SH-SY5Y (cell line): Measurements from ENCODE around the gene ERICH4.

ENCODE experiments used
- GATA2 ChIP-seq: IDR thresholded peaks from 2 replicates; pipeline ENCODE4 v1.6.1; 2011; ENCODE audit warnings: mild to moderate bottlenecking, low read depth, low read length
- GATA3 ChIP-seq: IDR thresholded peaks from 2 replicates; pipeline ENCODE4 v1.6.1; 2011; ENCODE audit warnings: low read depth, mild to moderate bottlenecking, low read length, moderate library complexity

Gene ERICH4, protein sequence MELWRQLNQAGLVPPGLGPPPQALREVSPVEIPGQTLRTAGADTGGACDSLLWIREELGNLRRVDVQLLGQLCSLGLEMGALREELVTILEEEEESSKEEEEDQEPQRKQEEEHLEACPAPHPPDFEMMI

DNA sequence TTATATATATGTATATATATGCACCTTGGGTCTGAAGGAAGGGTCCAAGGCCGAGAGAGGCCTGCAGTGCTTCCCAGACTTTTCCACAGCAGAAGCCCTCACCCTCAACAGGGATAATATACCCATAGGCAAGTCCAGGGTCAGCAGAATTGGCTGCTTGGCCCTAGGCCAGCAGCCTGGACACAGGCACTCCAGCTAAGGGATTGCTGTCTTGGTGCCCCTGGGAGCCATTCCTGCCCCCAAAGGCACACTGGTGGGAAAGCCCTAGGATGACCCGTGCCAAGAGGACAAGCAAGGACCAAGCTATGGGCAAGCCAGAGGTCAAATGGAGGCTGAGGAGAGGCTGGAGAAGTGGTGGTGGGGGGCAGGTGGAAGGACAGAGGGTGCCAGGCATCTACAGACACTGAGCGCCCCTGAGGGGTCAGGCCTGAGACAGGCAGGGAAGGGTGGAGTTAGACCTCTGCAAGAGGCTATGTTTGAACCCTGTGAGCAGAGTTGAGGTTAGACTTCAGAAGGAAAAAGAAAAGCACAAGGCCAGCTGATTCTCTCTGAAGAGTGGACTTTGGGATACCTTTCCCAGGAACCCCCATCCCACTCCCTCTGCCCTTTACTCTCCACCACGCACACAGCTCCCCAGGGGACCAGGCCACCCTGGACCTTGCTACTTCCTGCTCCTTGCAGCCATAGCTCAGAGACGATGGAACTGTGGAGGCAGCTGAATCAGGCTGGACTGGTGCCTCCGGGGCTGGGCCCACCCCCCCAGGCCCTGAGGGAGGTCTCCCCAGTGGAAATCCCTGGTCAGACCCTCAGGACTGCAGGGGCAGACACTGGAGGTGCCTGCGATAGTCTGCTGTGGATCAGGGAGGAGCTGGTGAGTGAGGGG is at the start of gene ERICH4:
TSS of gene ERICH4 (plus strand) at position 684 of the 883 bp plus-strand sequence. CDS start at position 698, 14 bp downstream.
- TF ChIP-seq GATA2 (no peak), GATA3 (no peak)

DNA sequence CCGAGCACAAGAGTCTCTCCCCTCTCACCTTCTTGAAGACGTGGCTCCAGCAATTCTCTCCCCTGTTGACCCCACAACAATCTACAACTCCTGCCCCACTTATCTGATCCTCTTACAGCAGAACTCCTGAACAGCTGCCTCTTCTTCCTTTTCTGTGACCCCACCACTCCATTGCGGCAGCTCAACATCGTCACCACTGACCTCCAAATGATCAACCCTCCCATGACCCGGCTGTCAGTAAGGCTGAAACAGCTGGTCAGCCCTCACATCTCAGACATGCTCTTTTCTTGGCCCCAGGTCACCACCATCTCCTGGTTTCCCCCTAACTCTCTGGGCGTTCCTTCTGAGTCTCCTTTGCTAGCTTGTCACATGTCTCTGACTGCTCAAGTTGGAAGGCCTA is 47.6 kb upstream of the ERICH4 start:
- TF ChIP-seq GATA3: no peak
- no peak for TF ChIP-seq GATA2

DNA sequence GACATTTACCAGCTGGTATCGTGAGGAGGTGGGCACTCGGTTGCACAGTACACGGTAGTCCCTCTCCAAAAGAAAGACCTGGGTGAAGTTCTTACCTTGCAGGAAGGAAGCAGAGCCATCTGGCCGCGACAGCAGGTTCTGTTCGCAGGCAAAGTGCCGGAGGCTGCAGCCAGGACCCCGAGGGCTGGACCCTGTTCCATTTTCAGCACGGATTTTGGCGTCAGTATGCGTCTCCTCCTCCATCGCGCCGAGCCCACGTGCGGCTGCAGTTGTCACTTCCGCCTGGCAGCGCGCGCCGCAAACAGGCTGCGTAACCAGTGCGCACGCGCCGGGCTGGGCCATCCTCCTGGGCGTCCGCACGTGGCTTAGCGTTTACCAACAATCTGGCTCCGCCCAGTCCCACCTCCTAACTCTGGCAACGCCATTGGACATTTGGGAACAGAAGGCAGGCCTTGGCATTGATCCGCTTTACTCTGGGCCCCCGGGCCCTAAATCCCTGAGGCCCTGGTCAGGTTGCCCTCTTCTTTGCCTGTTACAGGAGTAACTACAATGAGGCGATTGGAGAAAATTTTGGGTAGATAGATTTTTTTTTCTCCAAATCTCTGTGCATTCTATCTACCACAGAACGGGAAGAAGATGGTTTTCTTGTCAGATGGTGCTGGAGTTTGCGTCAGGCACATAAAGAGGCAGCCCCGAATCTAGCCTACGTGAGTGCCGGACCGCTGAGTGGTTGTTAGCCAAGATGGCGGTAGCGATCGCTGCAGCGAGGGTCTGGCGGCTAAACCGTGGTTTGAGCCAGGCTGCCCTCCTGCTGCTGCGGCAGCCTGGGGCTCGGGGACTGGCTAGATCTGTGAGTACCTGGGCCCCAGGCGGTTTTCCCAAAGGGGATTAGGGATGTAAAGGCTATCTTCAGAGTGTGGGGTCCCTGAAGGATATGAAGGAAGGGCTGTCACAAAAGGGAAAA is 45.6 kb upstream of the ERICH4 start, which contains the start of the genes BCKDHA and EXOSC5:
TSS of gene BCKDHA (plus strand) at position 733 of the 964 bp plus-strand sequence. CDS start at position 743, 10 bp downstream.
TSS of gene EXOSC5 (minus strand) at position 274 of the 964 bp plus-strand sequence. CDS start at position 243, 31 bp downstream.
- TF ChIP-seq GATA3: no peak
- TF ChIP-seq GATA2: no peak; the same call in 1 of the 2 replicates

DNA sequence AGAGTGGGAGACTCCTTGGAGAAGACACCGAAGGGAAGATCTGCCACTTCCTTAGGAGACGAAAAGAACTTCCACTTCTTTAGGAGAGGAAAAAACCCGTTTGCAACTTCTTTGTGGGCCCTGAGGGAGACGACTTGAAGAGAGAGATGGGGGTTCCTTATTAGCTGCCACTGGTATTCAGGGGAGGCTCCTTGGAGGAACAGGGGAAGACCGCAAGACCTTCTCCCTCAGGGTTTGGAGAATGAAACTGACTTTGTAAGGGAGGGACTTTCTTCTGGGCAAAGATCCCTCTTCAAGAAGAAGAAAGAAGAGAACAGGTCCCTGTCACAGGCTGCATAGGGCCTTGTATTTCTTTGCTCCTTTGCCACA is 44.9 kb upstream of the ERICH4 start:
- no peak for TF ChIP-seq GATA2
- TF ChIP-seq GATA3: no peak

DNA sequence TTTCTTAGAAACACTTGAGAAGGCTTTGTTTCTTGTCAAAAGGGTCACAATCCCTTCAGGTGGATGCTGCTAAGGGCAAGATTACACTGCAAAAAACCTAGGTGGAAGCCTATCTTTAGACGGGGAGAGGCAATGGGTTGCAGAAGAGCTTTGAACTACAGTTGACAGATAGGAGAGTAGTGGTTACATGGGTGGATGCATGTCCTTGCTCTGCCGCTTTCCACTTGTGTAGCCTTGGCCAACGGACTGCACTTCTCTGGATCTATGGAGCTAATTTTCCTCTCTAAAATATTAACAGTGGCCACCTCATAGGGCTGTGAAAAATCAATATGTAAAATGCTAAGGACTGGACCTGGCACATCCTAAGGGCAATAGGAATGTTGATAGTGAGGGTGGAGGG is 44.4 kb upstream of the ERICH4 start:
- no peak for TF ChIP-seq GATA3
- no peak for TF ChIP-seq GATA2

DNA sequence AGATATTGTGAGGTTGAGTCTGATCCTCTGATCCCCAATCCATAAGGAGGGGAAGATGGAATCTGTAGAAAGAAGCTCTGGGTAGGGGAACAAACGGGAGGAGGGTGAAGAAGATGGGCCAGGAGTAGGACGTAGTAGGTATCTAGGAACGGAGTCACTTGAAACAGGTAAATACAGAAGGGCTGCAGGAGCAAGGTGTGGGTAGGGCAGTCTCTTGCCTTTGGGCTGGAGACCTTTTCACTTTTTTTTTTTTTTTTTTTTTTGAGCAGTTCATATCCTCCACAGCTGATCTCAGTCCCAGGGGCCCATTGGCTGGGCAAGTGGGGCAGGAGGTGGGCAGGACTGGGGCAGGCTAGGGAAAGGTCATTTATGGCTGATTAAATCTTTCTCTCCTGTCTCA is 43.9 kb upstream of the ERICH4 start:
- TF ChIP-seq GATA3: no peak
- TF ChIP-seq GATA2: no peak

DNA sequence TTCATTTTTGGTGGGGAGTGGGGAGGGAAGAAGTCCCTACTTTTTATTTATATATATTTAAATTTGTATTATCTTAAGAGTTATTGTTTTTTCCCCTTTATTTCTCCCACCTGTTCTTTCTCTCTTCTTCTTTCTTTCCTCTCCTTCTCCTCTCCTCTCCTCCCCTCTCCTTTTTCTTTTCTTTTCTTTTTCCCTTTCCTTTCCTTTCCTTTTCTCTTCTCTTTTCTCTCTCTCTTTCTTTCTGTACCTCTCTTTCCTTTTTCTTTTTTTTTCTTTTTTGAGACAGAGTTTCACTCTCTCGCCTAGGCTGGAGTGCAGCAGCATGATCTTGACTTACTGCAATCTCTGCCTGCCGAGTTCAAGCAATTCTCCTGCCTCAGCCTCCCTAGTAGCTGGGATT is 43.4 kb upstream of the ERICH4 start:
- TF ChIP-seq GATA3 (no peak), GATA2 (no peak)

DNA sequence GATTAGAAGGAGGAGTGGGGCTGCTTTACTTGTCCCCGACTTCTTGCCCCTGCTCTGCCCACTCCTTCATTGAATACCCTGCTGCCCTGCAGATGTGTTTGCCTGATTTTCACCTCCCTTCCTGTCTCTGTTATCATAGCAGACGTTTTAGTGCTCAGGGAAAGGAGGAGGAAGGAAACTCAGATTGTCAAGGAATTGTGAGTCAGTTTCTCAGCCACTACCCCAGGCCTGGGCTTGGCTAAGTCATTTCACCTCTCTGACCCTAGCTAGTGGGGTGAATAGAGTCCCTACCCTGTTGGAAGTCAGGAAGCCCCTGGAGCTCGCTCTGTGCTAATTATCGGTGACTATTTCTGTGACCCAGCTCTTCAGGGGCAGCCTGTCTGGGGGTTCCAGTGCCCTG is 41.5 kb upstream of the ERICH4 start:
- TF ChIP-seq GATA2 (no peak), GATA3 (no peak)

DNA sequence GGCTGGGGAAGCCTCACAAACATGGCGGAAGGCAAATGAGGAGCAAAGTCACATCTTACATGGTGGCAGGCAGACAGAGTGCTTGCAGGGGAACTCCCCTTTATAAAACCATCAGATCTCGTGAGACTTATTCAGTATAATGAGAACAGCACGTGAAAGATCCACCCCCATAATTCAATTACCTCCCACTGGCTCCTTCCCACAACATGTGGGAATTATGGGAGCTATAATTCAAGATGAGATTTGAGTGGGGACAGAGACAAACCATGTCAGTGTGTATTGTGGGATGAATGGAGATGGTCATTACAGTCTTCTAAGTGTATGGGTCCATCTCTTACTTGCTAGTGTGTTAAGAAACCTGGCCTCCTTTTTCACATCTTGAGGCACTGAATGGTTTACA is 40.9 kb upstream of the ERICH4 start:
- no peak for TF ChIP-seq GATA2
- no peak for TF ChIP-seq GATA3

DNA sequence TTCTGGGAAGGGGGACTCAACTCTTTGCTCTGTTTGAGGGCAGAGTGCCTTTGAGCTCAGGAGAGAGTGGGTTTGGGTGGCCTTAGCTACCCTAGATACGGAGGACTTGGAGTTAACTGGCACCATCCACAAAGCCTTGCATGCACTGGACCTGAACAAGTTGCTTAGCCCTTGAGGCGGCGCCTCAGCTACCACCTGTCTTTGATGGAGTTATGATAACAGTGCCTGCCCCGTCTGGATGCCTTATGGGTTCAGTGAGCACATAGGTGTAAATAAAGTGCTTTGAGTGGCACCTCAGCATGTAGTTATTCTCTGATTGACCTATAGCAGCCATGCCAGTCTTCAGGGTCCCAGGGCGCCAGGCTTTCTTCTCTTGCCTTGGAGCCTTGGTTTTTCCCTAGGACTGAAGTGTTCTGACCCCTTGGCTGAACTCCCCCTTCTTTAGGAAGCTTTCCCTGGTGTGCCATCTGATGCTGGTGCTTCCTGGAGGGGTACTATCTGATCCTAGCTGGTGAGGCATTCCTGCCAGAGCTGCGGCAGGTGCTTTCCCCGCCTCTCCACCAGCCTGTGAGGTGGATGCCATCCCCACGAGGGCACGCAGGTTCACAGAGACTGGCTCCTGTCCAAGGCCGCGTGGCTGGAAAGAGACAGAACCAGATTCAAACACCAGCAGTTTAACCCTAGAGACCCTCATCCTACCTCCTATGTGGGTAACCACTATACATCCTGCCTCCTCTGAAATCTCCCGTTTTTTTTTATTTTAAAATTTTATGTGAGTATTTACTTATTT is 39.6 kb upstream of the ERICH4 start:
- no peak for TF ChIP-seq GATA3

DNA sequence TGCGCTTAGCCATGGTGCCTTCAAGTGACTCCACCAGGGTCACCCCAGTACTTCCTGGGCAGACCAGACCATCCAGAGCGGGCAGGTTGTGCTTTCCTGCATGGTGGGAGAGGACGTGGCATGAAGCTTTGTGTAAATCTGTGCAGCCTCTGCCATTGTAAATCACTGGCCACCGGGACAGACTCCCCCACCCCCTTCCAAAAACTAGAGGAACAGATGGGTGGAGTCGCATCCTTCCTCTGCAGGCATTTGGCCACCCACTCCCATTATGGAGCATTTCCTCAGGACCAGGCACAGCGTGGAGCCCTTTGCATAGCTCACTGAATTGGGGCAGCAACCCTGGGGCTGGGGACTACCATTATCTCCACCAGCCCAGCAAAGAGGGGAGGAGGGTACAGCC is 37.2 kb upstream of the ERICH4 start:
- no peak for TF ChIP-seq GATA2
- no peak for TF ChIP-seq GATA3

DNA sequence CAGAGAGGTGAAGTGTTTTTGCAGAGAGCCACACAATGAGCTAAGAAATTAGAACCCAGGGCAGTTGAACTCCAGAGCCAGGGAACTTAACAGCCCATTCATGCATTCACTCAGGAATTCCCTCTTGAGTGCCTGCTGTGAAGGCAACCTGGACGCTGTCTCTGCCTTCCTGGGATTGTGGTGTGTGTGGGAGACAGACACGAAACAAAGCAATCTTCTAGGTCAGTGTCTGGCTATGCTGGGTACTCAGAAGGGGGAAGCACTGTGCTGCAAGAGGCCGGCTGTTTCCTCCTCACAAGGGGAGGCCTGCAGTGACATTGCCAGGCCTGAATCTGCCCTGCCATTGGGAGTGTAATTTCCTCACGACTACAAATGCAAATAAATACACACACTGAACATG is 35.7 kb upstream of the ERICH4 start:
- no peak for TF ChIP-seq GATA2
- TF ChIP-seq GATA3: no peak

DNA sequence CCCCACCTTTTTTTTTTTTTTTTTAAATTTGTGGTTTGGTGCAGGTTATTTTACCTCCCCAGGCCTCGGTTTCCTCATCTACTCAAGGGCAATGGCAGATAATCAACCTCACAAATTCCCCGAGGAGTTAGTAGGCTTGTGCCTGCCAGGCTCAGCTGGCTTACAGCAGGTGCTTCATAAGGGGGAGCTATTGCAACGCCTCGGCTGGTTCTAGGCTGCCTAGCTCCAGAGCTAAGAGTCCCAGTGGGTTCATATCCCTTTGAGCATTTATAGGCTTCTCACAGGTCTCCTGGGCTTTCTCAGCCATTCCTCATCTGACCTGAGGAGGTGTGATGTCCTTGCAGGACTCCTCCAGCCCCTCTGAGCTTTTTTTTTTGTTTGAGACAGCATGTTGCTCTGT is 34.7 kb upstream of the ERICH4 start:
- TF ChIP-seq GATA2 (no peak), GATA3 (no peak)
